ENCODE measurements around the gene KCNQ1. TPM values are rescaled to one million over a fixed set of nuclear protein-coding genes. Genes with fewer than 3 reads are reported as not detected.

The KCNQ1 gene
- total and polyA plus RNA-seq, 8 donors = 7.1 to 37.7 (median 9.9) TPM

- Histone ChIP-seq H3K27me3 (no peaks in the 10 kb centered on the region), H3K36me3 (no peaks in the 10 kb centered on the region), H3K4me3 (no peak overlapping the region), H3K9me3 (no peaks in the 10 kb centered on the region), H3K27ac (no peak overlapping the region), H3K4me1 (no peaks in the 10 kb centered on the region)
- intact Hi-C loops (cut with DNase I) = no loop called here
- ATAC-seq (no peak), DNase-seq (peak in 1 of 4 donors; percentile 51)
- no peak for TF ChIP-seq CTCF (IDR thresholded peaks at IDR 0.05)
These were observed 298.0 kb downstream of the KCNQ1 start for GRCh38 chr11:2742611-2743426.

DNA sequence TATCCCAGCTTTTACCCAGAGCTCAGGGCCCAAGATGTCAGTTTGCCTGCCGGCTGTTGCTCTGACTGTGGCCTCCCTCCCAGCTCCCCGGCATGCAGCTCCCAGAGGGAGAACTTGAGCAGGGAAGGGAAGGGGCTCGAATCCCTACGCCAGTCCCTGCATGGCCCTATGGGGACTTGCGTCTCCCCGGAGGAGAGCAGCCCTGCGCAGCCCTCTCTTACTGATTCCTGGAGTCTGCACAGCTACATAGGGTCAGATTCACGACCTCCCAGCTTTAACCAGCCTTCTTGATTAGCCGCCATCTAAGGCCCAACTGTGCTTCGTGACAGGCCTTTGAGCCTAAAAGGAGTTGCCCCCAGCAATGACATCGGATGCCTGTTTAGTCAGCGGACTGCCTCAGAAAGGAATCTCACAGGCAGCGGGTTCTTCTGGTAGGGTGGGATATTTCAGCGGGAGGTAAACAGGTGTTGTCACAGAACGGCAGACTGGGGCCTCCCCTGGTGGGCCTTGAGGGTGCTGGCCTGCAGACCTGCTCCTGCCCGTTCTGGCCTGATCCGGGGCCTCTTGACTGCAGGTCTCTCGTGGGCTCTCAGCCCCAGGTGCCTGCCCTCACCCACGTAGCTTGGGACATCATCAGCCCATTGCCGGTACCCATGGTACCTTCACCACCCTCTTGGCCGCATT is 298.8 kb downstream of the KCNQ1 start:
- no peaks in the 10 kb centered on the region for H3K27me3 ChIP-seq
- no peak for ATAC-seq
- TF ChIP-seq CTCF (IDR thresholded peaks at IDR 0.05) = no peak
- intact Hi-C loops (cut with DNase I) = no loop called here
- H3K4me1 ChIP-seq = no peaks in the 10 kb centered on the region
- no peaks in the 10 kb centered on the region for H3K36me3 ChIP-seq
- no peaks in the 10 kb centered on the region for H3K9me3 ChIP-seq
- H3K4me3 ChIP-seq = no peak overlapping the region
- DNase-seq = peak in 1 of 4 donors; percentile 56
- H3K27ac ChIP-seq = no peak overlapping the region

GRCh38 chr11:2744166-2744565 is 299.4 kb downstream of the KCNQ1 start:
- no peaks in the 10 kb centered on the region for H3K27me3 ChIP-seq
- no peaks in the 10 kb centered on the region for H3K36me3 ChIP-seq
- no peak overlapping the region for H3K4me3 ChIP-seq
- intact Hi-C loops (cut with DNase I) = no loop called here
- no peak for ATAC-seq
- H3K9me3 ChIP-seq = no peaks in the 10 kb centered on the region
- no peaks in the 10 kb centered on the region for H3K4me1 ChIP-seq
- no peak for TF ChIP-seq CTCF (IDR thresholded peaks at IDR 0.05)
- H3K27ac ChIP-seq = no peak overlapping the region
- peak in 1 of 4 donors; percentile 17 for DNase-seq

GRCh38 chr11:2745511-2745910 is 300.7 kb downstream of the KCNQ1 start:
- intact Hi-C loops (cut with DNase I) = no loop called here
- no peak overlapping the region for H3K4me3 ChIP-seq
- H3K27ac ChIP-seq = no peak overlapping the region
- no peak for TF ChIP-seq CTCF (IDR thresholded peaks at IDR 0.05)
- ATAC-seq = no peak
- no peaks in the 10 kb centered on the region for H3K4me1 ChIP-seq
- peak in 1 of 4 donors; percentile 54 for DNase-seq
- H3K9me3 ChIP-seq = no peaks in the 10 kb centered on the region
- H3K36me3 ChIP-seq = no peaks in the 10 kb centered on the region
- H3K27me3 ChIP-seq = no peaks in the 10 kb centered on the region
